PC-9 (cell line): ENCODE data around the gene MORF4L2. TPM values are rescaled to one million over a fixed set of nuclear protein-coding genes. Genes with fewer than 3 reads are reported as not detected.

Experiments
- BruUV-seq: library from RNA; stranded (reverse); fragments of 400-500 nt; replicated peaks from 2 replicates; lab custom pipeline; 2021; lab: Mats Ljungman, UMichigan
- CTCF ChIA-PET: fragments of 300-600 bp; sonication (Branson Sonifier 250); formaldehyde crosslinking; loops from one replicate; lab custom pipeline; 2022; ENCODE audit warnings: antibody characterized with exemption; lab: Charles Lee
- POLR2A ChIA-PET: fragments of 300-600 bp; sonication (Branson Sonifier 250); formaldehyde crosslinking; loops from one replicate; lab custom pipeline; 2022; ENCODE audit warnings: antibody characterized with exemption; ENCODE audit not compliant: unreplicated experiment; lab: Charles Lee
- DNase-seq, 2 experiments: peaks; one replicate each; pipeline versions ENCODE4 v3.0.0 to v3.0.0-alpha.2; 2015 to 2022; ENCODE audit warnings: mixed read lengths in 1 of 2
- H2AFZ ChIP-seq: fragments of 200-600 bp; sonication (generic); 2 replicates; pipeline ENCODE4 v1.8.1; 2017; ENCODE audit warnings: antibody characterized with exemption
- H3F3A ChIP-seq: fragments of 200-600 bp; sonication (generic); 2 replicates; pipeline ENCODE4 v1.8.1; 2017; ENCODE audit warnings: antibody characterized with exemption, mild to moderate bottlenecking, low read depth; ENCODE audit not compliant: insufficient read depth
- H3K27ac ChIP-seq: fragments of 200-600 bp; sonication (generic); 2 replicates; pipeline ENCODE4 v1.6.1; 2016; ENCODE audit warnings: mixed run types
- H3K27me3 ChIP-seq: fragments of 200-600 bp; sonication (generic); 2 replicates; pipeline ENCODE4 v1.6.1; 2016; ENCODE audit warnings: low read depth, mixed run types; ENCODE audit not compliant: insufficient read depth
- H3K36me3 ChIP-seq: fragments of 200-600 bp; sonication (generic); 2 replicates; pipeline ENCODE4 v1.6.1; 2016; ENCODE audit warnings: low read depth, mixed run types
- H3K4me1 ChIP-seq: fragments of 200-600 bp; sonication (generic); replicated peaks from 2 replicates; pipeline ENCODE4 v1.6.1; 2016; ENCODE audit warnings: mixed run types; ENCODE audit not compliant: insufficient read depth
- H3K4me2 ChIP-seq: fragments of 200-600 bp; sonication (generic); 2 replicates; pipeline ENCODE4 v1.6.1; 2017; ENCODE audit warnings: mixed run types
- H3K4me3 ChIP-seq: fragments of 200-600 bp; sonication (generic); 2 replicates; pipeline ENCODE4 v1.6.1; 2016; ENCODE audit warnings: mixed run types
- H3K79me2 ChIP-seq: fragments of 200-600 bp; sonication (generic); 2 replicates; pipeline ENCODE4 v1.6.1; 2017; ENCODE audit warnings: low read depth, mixed run types
- H3K9me2 ChIP-seq: fragments of 200-600 bp; sonication (generic); 2 replicates; pipeline ENCODE4 v1.8.1; 2017; ENCODE audit warnings: mild to moderate bottlenecking; ENCODE audit not compliant: insufficient read depth
- H3K9me3 ChIP-seq: fragments of 200-600 bp; sonication (generic); 2 replicates; pipeline ENCODE4 v1.8.1; 2016; ENCODE audit warnings: low read depth; ENCODE audit not compliant: insufficient read depth
- H4K20me1 ChIP-seq: fragments of 200-600 bp; sonication (generic); 2 replicates; pipeline ENCODE4 v1.8.1; 2017; ENCODE audit not compliant: insufficient read depth
- EZH2 ChIP-seq: fragments of 200-600 bp; sonication (generic); IDR thresholded peaks from 2 replicates; pipeline ENCODE4 v1.8.0; 2017; ENCODE audit warnings: antibody characterized with exemption, low read depth
- intact Hi-C: fragments of 100-400 bp; cut with micrococcal nuclease; formaldehyde crosslinking; loops from one replicate; pipeline ENCODE4 v1.10.0; 2022; ENCODE audit not compliant: unreplicated experiment
- total RNA-seq: library from RNA; stranded (reverse); gene quantifications from 2 replicates; pipeline ENCODE4 v1.2.3, GENCODE V29; 2021
- TF ChIP-seq, protein P1 (sequence below): fragments of 200-600 bp; sonication (generic); conservative IDR thresholded peaks from 2 replicates; pipeline ENCODE4 v1.6.1; 2017; ENCODE audit warnings: mixed run types, antibody characterized with exemption, mild to moderate bottlenecking, moderate library complexity

Gene MORF4L2
- total RNA-seq, 1 experiment from 2014 or later = 385 TPM

DNA sequence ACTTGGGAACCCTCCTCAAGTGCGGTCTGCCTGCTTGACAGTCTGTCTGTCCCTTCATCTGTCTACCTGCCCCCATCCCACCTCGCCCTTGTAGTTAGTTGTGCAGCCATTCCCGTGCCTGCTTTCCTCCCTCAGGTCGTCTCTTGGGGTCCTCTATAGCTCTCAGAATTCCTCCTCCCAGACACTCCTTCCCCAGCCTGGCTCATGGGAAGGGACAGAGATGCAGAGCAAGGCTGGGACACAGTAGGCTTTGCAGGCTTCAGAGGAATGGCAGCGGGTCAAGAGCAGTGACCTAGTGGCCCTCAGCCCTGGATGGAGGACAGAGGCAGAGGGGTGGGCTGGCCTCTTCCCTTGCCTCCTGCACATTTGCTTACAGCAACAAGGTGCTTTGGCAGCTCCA lies 42.5 kb upstream of the MORF4L2 start:
- no peaks in the 10 kb centered on the region for H3K4me1 ChIP-seq
- TF ChIP-seq, protein P1, sequence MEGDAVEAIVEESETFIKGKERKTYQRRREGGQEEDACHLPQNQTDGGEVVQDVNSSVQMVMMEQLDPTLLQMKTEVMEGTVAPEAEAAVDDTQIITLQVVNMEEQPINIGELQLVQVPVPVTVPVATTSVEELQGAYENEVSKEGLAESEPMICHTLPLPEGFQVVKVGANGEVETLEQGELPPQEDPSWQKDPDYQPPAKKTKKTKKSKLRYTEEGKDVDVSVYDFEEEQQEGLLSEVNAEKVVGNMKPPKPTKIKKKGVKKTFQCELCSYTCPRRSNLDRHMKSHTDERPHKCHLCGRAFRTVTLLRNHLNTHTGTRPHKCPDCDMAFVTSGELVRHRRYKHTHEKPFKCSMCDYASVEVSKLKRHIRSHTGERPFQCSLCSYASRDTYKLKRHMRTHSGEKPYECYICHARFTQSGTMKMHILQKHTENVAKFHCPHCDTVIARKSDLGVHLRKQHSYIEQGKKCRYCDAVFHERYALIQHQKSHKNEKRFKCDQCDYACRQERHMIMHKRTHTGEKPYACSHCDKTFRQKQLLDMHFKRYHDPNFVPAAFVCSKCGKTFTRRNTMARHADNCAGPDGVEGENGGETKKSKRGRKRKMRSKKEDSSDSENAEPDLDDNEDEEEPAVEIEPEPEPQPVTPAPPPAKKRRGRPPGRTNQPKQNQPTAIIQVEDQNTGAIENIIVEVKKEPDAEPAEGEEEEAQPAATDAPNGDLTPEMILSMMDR = no peak
- no peak for TF ChIP-seq EZH2
- H3F3A ChIP-seq = no peaks in the 10 kb centered on the region
- DNase-seq = no peak
- H2AFZ ChIP-seq = no peak overlapping the region
- H3K4me3 ChIP-seq = no peak overlapping the region
- no peak overlapping the region for H3K4me2 ChIP-seq
- no peaks in the 10 kb centered on the region for H4K20me1 ChIP-seq
- H3K9me2 ChIP-seq = no peaks in the 10 kb centered on the region
- no TSS peak for BruUV-seq
- intact Hi-C loops = no loop called here
- POLR2A ChIA-PET = no interaction called here
- no peaks in the 10 kb centered on the region for H3K79me2 ChIP-seq
- no peaks in the 10 kb centered on the region for H3K9me3 ChIP-seq
- CTCF ChIA-PET = no interaction called here
- H3K27me3 ChIP-seq = 0 out of 2 replicates have a peak, but pooled peaks cover 3% of the 10 kb centered on the region
- H3K36me3 ChIP-seq = no peaks in the 10 kb centered on the region
- no peak overlapping the region for H3K27ac ChIP-seq

DNA sequence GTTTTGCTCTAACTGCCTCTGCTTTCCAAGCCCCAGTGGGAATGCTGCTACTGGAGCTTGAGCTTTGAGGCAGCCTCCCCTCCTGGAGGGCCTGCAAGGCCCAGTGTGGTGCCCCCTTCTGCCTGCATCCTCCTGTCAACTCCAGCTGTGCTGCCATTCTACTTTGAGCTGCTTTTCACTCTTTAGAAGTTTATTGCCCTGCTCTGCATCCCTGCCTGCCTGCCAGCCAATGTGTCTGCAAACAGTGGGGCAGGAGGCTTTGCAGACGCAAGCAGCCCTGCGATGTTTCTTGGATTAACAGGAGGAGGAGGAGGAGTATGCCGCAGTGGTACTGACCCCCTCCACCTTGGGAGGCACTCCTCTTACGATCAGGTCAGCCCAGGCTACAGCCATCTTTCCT lies 40.6 kb upstream of the MORF4L2 start:
- TF ChIP-seq, protein P1 = no peak
- TF ChIP-seq EZH2 = no peak
- H3K36me3 ChIP-seq = no peaks in the 10 kb centered on the region
- no peak overlapping the region for H3K4me2 ChIP-seq
- H3K4me1 ChIP-seq = no peaks in the 10 kb centered on the region
- 0 out of 2 replicates have a peak, but pooled peaks cover 3% of the 10 kb centered on the region for H3K27me3 ChIP-seq
- no peak overlapping the region for H3K4me3 ChIP-seq
- H3K9me2 ChIP-seq = no peaks in the 10 kb centered on the region
- no TSS peak for BruUV-seq
- H2AFZ ChIP-seq = no peak overlapping the region
- no peaks in the 10 kb centered on the region for H3K9me3 ChIP-seq
- no peaks in the 10 kb centered on the region for H3K79me2 ChIP-seq
- no peak overlapping the region for H3K27ac ChIP-seq
- H3F3A ChIP-seq = no peaks in the 10 kb centered on the region
- H4K20me1 ChIP-seq = no peaks in the 10 kb centered on the region
- DNase-seq = no peak
- ChIA-PET POLR2A (no interaction called here), CTCF (interaction anchor here (0.6 kb wide), 1 partner anchor 224 kb away, joined by 5 read pairs; no protein-coding TSS in a partner anchor)
- intact Hi-C loops = no loop called here

DNA sequence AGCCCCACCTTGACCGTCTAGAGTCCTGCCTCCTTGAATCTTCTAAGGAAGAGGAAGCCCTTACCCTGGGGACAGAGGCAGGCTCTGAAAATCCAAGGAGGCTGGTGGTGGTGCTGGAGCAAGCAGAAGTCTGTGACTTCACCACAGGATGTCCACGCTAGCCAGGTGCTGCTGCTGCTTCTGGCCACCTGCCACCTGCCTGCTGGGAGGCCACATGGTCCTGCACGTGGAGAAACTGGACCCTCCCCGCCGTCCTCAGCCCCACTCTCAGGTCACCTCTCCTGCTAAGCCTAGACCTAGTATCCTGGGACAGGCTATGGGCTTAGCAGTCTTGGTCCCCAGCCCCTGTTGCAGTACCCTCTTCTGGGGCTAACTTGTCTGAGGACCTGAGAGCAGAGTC lies 40.0 kb upstream of the MORF4L2 start:
- Histone ChIP-seq H3K27me3 (0 out of 2 replicates have a peak, but pooled peaks cover 3% of the 10 kb centered on the region), H3K4me3 (no peak overlapping the region), H3K4me2 (no peak overlapping the region), H3K27ac (no peak overlapping the region), H3K9me3 (no peaks in the 10 kb centered on the region), H3K79me2 (no peaks in the 10 kb centered on the region), H2AFZ (no peak overlapping the region), H3K36me3 (no peaks in the 10 kb centered on the region), H4K20me1 (no peaks in the 10 kb centered on the region), H3F3A (no peaks in the 10 kb centered on the region), H3K4me1 (no peaks in the 10 kb centered on the region), H3K9me2 (no peaks in the 10 kb centered on the region)
- DNase-seq = no peak
- BruUV-seq = no TSS peak
- ChIA-PET CTCF (interaction anchor here (0.6 kb wide), 1 partner anchor 223 kb away, joined by 5 read pairs; no protein-coding TSS in a partner anchor), POLR2A (no interaction called here)
- intact Hi-C loops = no loop called here
- no peak for TF ChIP-seq EZH2
- TF ChIP-seq, protein P1 = no peak
